Spleen (tissue), 11 donors: ENCODE results near the gene FBXW5. TPM values are rescaled to one million over a fixed set of nuclear protein-coding genes. Genes with fewer than 3 reads are reported as not detected.
A peak's percentile ranks its signal among the peaks of the same experiment; 100 is the strongest.

Experiments
- DNase-seq: peaks from one replicate; pipeline ENCODE4 v3.0.0-alpha.2; 2020
- H3K27ac ChIP-seq, 8 donors: fragments of 200-600 bp; sonication (generic) in 7 of 8; 1 replicate in 4 of 8; 2 replicates in 4 of 8; pipeline versions ENCODE4 v1.5.0 to v1.8.0; 2016 to 2021; ENCODE audit warnings: inconsistent platforms in 4 of 8, mild to moderate bottlenecking in 4 of 8, moderate library complexity in 1 of 8
- H3K27me3 ChIP-seq, 7 donors: fragments of 200-600 bp; sonication (generic) in 6 of 7; replicated peaks in 1 of 7; 1 replicate in 4 of 7; 2 replicates in 3 of 7; pipeline versions ENCODE4 v1.5.0 to v1.8.0; 2016 to 2021; ENCODE audit warnings: inconsistent platforms in 3 of 7, mild to moderate bottlenecking in 1 of 7
- H3K36me3 ChIP-seq, 6 donors: fragments of 200-600 bp; sonication (generic) in 5 of 6; 1 replicate in 4 of 6; 2 replicates in 2 of 6; pipeline versions ENCODE4 v1.5.0 to v1.8.0; 2016 to 2021; ENCODE audit warnings: inconsistent platforms in 2 of 6
- H3K4me1 ChIP-seq, 6 donors: fragments of 200-600 bp; sonication (generic) in 5 of 6; 1 replicate in 3 of 6; 2 replicates in 3 of 6; pipeline versions ENCODE4 v1.5.0 to v1.8.0; 2016 to 2021; ENCODE audit warnings: inconsistent platforms in 3 of 6
- H3K4me3 ChIP-seq, 8 donors: fragments of 200-600 bp; sonication (generic) in 7 of 8; 1 replicate in 4 of 8; 2 replicates in 4 of 8; pipeline versions ENCODE4 v1.5.0 to v1.8.0; 2016 to 2021; ENCODE audit warnings: inconsistent platforms in 4 of 8, mild to moderate bottlenecking in 4 of 8, moderate library complexity in 2 of 8
- H3K9me3 ChIP-seq, 8 donors: fragments of 200-600 bp; sonication (generic) in 7 of 8; 1 replicate in 4 of 8; 2 replicates in 4 of 8; pipeline versions ENCODE4 v1.5.0 to v1.8.0; 2016 to 2021; ENCODE audit warnings: inconsistent platforms in 4 of 8
- CTCF ChIP-seq, 11 experiments: fragments of 200-600 bp in 7 of 11; fragments of 450-650 bp in 4 of 11; sonication (generic) in 4 of 11; IDR thresholded peaks in 8 of 11; conservative IDR thresholded peaks in 3 of 11; 1 replicate in 7 of 11; 2 replicates in 4 of 11; pipeline versions ENCODE4 v1.4.0 to v1.8.0; 2016 to 2021; ENCODE audit warnings: antibody characterized with exemption in 11 of 11, inconsistent platforms in 4 of 11, mild to moderate bottlenecking in 1 of 11
- POLR2A ChIP-seq, 3 donors: fragments of 450-650 bp; IDR thresholded peaks; one replicate each; pipeline ENCODE4 v1.5.1; 2017; ENCODE audit warnings: antibody characterized with exemption in 3 of 3, mild to moderate bottlenecking in 1 of 3
- POLR2AphosphoS5 ChIP-seq, 3 donors: sonication (generic); formaldehyde crosslinking; IDR thresholded peaks; one replicate each; pipeline ENCODE4 v1.5.1; 2017; ENCODE audit warnings: antibody characterized with exemption in 3 of 3
- WGBS, 5 donors: extraction: QIAGEN DNeasy Blood & Tissue Kit in 3 of 5; methylation state at CpG; one replicate each; pipeline versions ENCODE4 v1.1.5 to v1.1.7; 2013 to 2018; 5-methylcytosine and 5-hydroxymethylcytosine counted together
- intact Hi-C: fragments of 100-400 bp; cut with DNase I; formaldehyde crosslinking; loops from one replicate; pipeline ENCODE4 v1.15.0; 2023; ENCODE audit warnings: low total_unique reads
- polyA plus RNA-seq, 3 donors: library from polyadenylated mRNA; stranded (reverse); fragments of 200-250 nt; gene quantifications; one replicate each; pipeline ENCODE4 v1.2.1, GENCODE V29; 2013
- total RNA-seq, 7 donors: library from RNA; depleted of rRNA in 3 of 7; stranded (reverse); fragments of >200 nt in 3 of 7; fragmentation: NEBNext Ultra II Directional in 4 of 7; extraction: Animal tissue kit (Norgen Biotek cat#: 25700) in 4 of 7; gene quantifications; one replicate each; pipeline versions ENCODE4 v1.1.0 to v1.2.1, GENCODE V29; 2016 to 2021
- donor health status: healthy with polysubstance abuse.
- donor health status: DM: no; HTN: no; CAD: no; lungs with moderate emphysema.
- donor health status: DM: no; HTN: no; CAD: no.
- donor health status: Bipolar disorder and iron deficiency.
- donor health status: healthy.
- donor health status: DM: no; HTN: no; CAD: no.
- donor health status: DM: yes; HTN: yes; CAD: no.

The FBXW5 gene
- total and polyA plus RNA-seq, 10 donors = 90.8 to 170 (median 114) TPM

GRCh38 chr9:136921307-136921706 is 23.2 kb downstream of the FBXW5 start:
- peaks cover 0 to 15% (median 4%) of the 10 kb centered on the region in 6 donors for H3K4me1 ChIP-seq
- 82 to 94% (median 92%) methylated on average over 2 to 11 of the region's 11 CpGs for WGBS, 5 donors
- intact Hi-C loops = no loop called here
- DNase-seq = no peak
- no peak overlapping the region for H3K4me3 ChIP-seq
- no peak for TF ChIP-seq CTCF (IDR thresholded peaks at IDR 0.05 in 8 of 11, conservative IDR thresholded peaks at IDR 0.05 in 3 of 11)
- TF ChIP-seq POLR2A (IDR thresholded peaks at IDR 0.05) = no peak
- no peak for TF ChIP-seq POLR2AphosphoS5 (IDR thresholded peaks at IDR 0.05)
- H3K27me3 ChIP-seq = no peaks in the 10 kb centered on the region
- H3K9me3 ChIP-seq = no peaks in the 10 kb centered on the region
- no peak overlapping the region for H3K27ac ChIP-seq
- H3K36me3 ChIP-seq = peaks cover 0 to 100% (median 80%) of the 10 kb centered on the region in 6 donors

- Histone ChIP-seq H3K27me3 (no peaks in the 10 kb centered on the region), H3K9me3 (no peaks in the 10 kb centered on the region), H3K36me3 (peaks cover 0 to 100% (median 80%) of the 10 kb centered on the region in 6 donors), H3K4me1 (peaks cover 0 to 15% (median 4%) of the 10 kb centered on the region in 6 donors), H3K27ac (no peak overlapping the region), H3K4me3 (no peak overlapping the region)
- WGBS, 5 donors = 93 to 99% (median 98%) methylated on average over 13 to 14 of the region's 14 CpGs
- DNase-seq = no peak
- TF ChIP-seq CTCF (IDR thresholded peaks at IDR 0.05 in 8 of 11, conservative IDR thresholded peaks at IDR 0.05 in 3 of 11) = no peak
- no peak for TF ChIP-seq POLR2AphosphoS5 (IDR thresholded peaks at IDR 0.05)
- no peak for TF ChIP-seq POLR2A (IDR thresholded peaks at IDR 0.05)
- intact Hi-C loops = no loop called here
Observed at GRCh38 chr9:136920734-136921231, 23.8 kb downstream of the FBXW5 start.

DNA sequence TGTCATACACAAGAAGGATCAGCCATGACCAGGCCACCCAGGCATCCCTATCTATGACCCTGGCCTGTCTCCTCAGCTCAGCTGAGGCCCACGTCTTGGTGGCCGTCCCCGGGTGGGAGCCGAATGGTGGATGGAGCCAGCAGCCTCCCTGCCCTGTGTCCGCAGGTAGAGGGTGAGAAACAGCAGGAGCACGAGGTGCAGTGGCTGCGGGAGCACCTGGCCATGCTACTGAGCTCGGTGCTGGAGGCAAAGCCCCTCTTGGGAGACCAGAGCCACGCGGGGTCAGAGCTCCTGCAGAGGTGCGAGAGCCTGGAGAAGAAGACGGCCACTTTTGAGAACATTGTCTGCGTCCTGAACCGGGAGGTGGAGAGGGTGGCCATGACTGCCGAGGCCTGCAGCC is 24.5 kb downstream of the FBXW5 start:
- DNase-seq = no peak

More for the DNA sequence above, 24.5 kb downstream of the FBXW5 start:
- Histone ChIP-seq H3K27ac (no peak overlapping the region), H3K27me3 (no peaks in the 10 kb centered on the region), H3K4me1 (peaks cover 0 to 19% (median 4%) of the 10 kb centered on the region in 6 donors), H3K9me3 (no peaks in the 10 kb centered on the region), H3K36me3 (peaks cover 0 to 100% (median 79%) of the 10 kb centered on the region in 6 donors), H3K4me3 (no peak overlapping the region)
- 97 to 99% (median 98%) methylated on average over 11 to 15 of the region's 15 CpGs for WGBS, 5 donors
- intact Hi-C loops = no loop called here
- TF ChIP-seq POLR2AphosphoS5 (IDR thresholded peaks at IDR 0.05) (peak in 1 of 3 donors; percentile 11), CTCF (IDR thresholded peaks at IDR 0.05 in 8 of 11, conservative IDR thresholded peaks at IDR 0.05 in 3 of 11) (no peak), POLR2A (IDR thresholded peaks at IDR 0.05) (no peak)
